Mammary epithelial cell (primary cell): ENCODE data around the gene SEC61A1.

Experiments used
- EZH2 ChIP-seq: IDR thresholded peaks from 2 replicates; pipeline ENCODE4 v1.6.1; 2012; ENCODE audit warnings: low read length, inconsistent platforms, borderline replicate concordance
- TF ChIP-seq, protein P1 (sequence below), 2 donors: IDR thresholded peaks in 1 of 2; conservative IDR thresholded peaks in 1 of 2; 2 replicates each; pipeline ENCODE4 v1.5.1; 2011 to 2012; ENCODE audit warnings: inconsistent platforms in 2 of 2, low read length in 2 of 2, mild to moderate bottlenecking in 2 of 2, control low read depth in 1 of 2, low read depth in 1 of 2; ENCODE audit not compliant: insufficient read depth in 1 of 2; ENCODE audit errors: extremely low read depth in 1 of 2

DNA sequence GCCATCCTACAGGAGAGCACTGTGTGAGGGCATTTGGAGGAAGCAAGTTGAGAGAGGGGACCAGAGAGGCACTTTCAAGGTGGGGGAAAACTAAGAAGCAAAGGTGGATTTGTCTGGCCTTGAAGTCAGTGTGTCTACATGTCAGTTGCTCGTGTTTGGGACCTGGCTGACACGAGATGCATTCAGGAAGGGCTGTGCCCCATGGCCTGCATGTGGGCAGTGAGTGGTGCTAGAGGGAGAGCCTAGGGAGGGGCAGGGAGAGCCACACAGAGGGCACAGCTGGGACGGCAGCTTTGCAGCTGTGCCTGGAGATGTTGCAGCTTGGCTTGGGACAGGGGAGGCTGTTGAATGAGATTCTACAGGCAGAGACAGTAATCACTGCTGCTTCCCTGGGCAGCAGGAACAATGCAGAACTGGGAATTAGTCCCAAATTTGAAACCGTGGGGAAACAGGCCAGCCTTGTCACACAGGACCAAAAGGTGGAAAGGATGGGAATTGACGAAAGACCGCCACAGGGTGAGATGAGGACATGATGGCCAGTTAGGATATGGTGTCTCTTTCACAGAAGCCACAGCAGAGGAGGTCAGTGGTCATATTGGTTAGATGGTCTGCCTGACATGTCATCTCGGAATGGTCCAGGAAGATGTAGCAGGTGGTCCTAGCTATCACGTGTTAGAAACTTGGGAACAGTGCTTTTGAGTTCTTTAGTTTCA, 10.0 kb downstream of the SEC61A1 start:
- TF ChIP-seq, protein P1, sequence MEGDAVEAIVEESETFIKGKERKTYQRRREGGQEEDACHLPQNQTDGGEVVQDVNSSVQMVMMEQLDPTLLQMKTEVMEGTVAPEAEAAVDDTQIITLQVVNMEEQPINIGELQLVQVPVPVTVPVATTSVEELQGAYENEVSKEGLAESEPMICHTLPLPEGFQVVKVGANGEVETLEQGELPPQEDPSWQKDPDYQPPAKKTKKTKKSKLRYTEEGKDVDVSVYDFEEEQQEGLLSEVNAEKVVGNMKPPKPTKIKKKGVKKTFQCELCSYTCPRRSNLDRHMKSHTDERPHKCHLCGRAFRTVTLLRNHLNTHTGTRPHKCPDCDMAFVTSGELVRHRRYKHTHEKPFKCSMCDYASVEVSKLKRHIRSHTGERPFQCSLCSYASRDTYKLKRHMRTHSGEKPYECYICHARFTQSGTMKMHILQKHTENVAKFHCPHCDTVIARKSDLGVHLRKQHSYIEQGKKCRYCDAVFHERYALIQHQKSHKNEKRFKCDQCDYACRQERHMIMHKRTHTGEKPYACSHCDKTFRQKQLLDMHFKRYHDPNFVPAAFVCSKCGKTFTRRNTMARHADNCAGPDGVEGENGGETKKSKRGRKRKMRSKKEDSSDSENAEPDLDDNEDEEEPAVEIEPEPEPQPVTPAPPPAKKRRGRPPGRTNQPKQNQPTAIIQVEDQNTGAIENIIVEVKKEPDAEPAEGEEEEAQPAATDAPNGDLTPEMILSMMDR (conservative IDR thresholded peaks at IDR 0.05 in 1 of 2, IDR thresholded peaks at IDR 0.05 in 1 of 2; ENCODE audit: extremely low read depth in 1 of 2, insufficient read depth in 1 of 2, low read depth in 1 of 2, low read length in 2 of 2): no peak
- no peak for TF ChIP-seq EZH2
